Bone marrow (tissue), 2 donors: ENCODE results near the gene DBR1.

Experiments used
- DNase-seq, 2 donors: peaks; one replicate each; lab custom pipeline; 2025; lab: John Stamatoyannopoulos, UW

The DBR1 gene

DNA sequence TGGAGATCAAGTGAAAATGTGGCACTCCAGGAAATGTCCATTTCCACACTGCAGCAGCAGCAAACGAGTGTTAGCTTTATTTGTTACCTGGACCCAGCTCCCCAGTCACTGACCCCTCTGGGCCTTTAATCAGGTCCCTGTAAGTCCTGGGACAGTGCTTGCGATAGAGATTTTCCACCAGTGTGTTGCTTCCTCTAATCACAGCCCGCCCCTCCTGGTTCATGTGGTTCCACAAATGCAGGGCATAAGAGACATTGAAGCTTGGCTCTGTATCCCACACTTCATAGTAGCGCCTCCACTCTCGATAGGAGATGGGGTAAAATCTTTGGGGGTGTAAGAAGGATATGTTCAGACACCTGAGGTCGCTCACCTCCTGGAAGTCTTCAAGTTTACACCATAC lies 50.5 kb downstream of the DBR1 start:
- no peak for DNase-seq

DNA sequence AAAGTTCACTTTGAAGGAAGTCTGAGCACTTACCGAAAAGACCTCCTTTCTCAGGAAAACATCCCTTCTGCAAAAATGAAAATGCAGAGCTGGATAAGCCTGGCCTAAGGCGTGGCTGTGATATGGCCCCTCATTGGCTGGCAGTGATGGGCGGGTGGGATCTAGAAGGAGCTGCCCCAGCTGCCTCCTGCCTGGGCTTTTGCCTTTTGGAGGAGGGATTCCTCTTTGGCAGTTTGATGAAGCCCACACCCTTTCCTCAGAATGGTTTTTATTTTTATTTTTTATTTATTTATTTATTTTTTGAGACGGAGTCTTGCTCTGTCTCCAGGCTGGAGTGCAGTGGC lies 55.3 kb downstream of the DBR1 start:
- DNase-seq = no peak

DNA sequence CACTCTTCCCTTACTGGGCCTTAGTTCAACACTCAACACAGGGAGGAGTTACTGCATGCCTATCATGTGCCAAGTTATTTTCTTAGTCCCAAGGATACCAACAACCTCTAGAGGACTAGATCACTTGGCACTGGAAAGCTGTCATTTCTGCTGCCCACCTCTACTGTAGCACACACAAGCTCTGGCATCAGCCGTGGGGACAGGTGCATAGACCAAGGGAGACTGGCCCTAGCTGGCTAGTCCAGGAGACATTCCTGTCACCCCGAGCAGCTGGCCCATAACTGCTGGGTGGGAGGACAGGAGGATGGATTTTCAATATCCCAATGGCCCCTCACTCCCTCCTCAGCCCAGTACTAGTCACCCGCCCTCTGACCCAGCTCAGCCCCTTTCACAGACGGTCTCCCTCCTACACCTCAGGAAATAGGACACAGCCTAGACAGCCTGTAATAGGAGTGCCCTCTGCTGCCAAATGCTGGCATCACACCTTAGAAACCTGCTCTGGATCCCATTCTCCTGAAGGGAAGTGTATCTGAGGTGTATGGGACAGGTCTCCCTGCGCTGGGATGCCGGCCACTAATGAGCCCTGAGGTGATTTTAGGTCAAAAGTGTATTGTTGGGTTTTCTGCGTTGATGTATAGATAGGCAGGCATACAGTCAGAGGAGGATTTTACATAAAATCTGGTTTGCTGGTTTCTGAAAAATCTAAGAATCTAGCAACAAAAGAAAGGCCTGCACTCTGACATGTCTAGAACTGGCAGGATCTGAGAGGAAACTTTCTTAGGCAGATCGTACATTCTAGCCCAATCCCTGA lies 55.9 kb downstream of the DBR1 start:
- peak; percentile 3 to 20 for DNase-seq

DNA sequence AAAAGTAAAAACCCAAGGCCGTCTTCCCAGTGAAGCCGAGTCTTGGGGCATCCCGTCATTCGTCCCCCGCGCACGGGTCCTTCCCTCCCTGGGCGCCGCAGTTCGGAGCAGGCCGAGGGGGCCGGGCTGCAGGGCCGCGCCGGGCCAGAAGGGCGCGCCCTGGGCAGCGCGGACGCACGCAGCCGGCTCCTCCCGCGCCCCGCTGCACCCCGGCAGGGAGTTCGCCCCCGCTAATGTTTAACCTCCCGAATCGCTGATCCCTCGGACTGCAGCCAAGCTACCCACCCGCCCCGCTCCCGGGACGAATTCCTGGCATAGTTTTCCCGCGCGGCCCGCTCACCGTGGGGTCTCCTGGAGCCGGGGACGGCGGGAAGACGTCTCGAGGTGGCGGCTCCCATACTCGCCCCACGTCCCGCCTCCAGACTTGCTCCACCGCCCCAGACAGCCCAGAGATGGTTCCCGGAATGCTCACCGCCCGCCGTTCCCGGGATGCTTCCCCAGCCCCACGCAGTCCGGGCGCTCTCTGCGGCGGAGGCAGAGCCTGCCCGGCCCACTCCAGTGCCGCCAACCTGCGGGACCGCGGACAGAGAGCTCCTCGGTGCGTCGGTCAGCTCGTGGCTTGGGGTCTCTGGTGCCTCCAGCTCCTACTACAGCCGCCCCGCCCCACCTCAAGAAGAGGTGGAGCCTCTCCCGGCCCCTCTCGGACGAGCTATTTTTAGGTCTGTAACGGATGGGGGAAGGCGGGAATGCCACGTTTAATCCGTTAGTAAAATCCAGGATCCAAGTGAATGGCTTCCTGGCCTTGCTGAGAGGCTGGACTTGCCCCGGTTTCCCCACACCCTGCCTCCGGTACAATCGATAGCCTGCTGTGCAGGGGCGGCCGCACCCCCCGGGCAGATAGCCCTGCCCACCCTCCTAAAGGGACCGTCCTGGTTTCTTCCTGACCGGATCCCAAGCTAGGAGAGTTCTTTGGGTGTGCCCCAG lies 59.4 kb downstream of the DBR1 start, which contains the start of gene DZIP1L:
TSS of gene DZIP1L (minus strand) at position 621 of the 984 bp plus-strand sequence. CDS start 11,637 bp downstream, outside the sequence.
- DNase-seq = peak in 1 of 2 donors; percentile 58

DNA sequence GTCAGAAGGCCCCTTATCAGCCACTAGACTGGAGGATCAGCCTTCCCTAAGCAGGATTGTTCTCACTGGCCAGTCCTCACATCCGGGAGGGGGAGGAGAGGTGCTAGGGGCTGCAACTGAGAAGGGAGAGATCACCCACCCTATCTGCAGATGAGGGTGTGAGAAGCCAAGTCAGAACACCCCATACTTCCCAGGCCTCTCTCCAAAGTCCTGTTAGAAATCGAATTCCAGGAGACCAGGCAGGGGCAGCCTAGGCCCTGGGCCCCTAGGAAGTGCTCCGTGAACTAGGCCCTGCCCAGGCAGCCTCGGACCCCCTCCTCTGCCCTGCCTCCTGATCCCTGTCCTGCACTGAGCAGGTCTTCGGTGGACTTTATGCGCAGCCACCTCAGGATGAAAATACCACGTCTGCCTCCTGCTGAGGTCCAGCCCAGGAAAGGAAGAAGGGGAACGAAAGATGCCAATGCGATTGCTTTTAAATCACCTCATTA lies 60.2 kb downstream of the DBR1 start:
- DNase-seq = no peak

DNA sequence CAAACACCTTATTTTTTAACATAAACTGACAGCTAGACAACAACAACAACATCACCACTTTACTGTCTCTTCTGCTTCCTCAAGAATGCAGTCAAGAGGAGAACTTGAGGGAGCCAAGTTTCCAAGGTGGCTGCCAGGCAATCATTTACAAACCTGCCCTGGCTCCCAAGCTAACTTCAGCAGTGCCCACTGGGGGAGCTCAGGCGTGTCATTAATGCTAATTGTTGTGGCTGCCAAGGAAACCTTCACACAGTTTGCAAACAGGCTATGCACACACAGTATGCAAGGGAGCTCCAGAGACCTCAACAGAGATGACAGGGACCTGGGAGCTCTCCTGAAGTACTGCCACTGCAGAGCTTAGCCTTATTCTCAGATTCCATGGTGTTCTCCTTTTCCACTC lies 61.4 kb downstream of the DBR1 start:
- no peak for DNase-seq

DNA sequence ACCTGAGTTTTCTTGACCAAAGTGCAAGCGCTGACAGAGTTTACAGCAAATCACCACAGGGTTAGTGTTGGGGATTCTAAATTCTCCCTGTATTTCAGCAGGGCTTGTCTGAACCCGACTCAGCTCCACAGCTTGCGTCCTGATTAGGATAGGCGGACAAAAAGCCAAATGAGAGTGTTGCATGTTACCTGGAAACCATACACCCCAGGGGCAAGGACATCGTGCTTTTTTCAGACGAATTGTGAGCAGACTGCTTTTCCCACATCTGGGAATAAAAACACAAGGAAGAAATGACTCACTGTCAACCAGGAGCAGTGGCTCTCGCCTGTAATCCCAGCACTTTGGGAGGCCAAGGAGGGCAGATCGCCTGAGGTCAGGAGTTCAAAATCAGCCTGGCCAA lies 62.4 kb downstream of the DBR1 start:
- DNase-seq = no peak
